ENCODE measurements around the gene DMBX1.

DNA sequence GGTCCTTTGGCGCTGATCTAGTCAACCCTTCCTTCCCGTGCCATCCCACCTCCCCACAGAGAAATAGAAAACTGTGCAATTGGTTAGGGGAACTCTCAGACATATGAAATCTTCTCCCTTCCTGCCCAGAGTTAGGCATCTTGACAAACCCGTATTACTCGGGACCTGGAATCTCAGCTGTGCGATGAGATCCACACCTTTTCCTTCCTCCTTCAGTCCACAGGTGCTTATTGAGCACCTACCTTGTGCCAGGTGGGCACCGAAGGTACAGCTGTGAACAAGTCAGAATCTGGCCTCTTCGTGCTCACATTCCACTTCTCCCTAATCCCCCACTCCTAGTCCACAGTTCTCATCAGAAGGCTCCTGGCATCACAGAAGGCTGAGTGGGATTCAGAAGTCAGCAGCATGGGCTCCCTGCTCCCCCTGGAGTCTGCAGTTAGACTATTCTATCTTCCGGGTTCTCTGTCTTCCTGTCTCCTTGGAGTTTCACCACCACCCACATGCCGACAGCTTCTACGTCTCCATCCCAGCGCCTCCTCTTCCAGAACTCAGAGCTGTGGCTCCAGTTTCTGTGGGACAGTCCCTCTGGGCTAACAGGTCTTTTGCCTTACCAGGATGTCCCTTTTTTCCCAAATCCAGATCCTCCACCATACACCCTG, 38.8 kb downstream of the DMBX1 start:
- TF ChIP-seq CTCF (IDR thresholded peaks at IDR 0.05 in 8 of 11, conservative IDR thresholded peaks at IDR 0.05 in 3 of 11), result peak in 6 of 11 experiments; percentile 3 to 58 (median 20)
- TF ChIP-seq POLR2A (IDR thresholded peaks at IDR 0.05), result no peak
